GM19240 (cell line): ENCODE results near the gene HRH3.

ENCODE experiments used
- DNase-seq: peaks from one replicate; pipeline ENCODE4 v3.0.0; 2011; ENCODE audit warnings: low spot score; ENCODE audit not compliant: insufficient read length

The HRH3 gene

DNA sequence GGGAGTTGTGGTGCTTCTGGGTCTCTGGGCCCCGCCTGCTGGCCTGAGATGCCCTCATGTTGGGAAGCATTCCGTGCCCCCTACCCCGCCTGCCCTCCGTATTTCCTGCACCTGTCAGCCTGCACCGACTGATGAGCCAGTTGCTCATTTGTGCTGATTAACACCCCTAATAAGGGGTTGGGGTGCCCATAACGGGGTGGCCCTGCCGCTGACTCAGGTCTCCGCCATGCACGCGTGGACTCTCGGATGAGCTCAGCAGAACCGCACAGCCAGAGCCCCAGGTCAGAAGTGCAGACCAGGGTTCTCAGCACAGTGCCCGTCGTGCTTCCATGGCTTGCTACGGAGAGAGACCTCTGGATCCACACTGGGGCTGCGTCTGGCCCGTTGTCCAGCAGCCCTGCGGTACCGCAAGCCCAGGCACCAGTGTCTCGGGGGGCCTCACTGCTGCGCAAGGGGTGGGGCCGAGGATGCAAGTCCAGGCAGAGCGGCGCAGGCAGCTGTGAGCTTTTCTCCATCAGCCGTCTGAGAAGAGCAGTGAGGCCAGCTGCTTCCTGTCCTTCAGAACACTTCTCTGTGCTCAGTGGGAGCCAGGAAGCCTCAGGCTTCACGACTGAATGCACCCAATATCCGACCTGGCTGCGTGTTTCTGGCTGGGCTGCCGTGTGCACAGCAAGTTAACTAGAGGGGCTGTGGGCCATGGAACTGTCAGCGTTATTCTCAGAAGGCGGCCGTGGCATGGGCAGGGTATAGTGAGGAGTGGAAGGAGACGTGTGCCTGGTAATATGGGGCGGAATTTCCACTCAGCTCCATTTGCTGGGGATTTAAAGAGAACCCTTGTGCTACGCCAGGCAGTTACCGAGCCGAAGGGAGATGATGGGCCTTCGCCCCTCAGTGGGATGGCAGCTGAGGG, 18.6 kb downstream of the HRH3 start:
- DNase-seq = no peak

DNA sequence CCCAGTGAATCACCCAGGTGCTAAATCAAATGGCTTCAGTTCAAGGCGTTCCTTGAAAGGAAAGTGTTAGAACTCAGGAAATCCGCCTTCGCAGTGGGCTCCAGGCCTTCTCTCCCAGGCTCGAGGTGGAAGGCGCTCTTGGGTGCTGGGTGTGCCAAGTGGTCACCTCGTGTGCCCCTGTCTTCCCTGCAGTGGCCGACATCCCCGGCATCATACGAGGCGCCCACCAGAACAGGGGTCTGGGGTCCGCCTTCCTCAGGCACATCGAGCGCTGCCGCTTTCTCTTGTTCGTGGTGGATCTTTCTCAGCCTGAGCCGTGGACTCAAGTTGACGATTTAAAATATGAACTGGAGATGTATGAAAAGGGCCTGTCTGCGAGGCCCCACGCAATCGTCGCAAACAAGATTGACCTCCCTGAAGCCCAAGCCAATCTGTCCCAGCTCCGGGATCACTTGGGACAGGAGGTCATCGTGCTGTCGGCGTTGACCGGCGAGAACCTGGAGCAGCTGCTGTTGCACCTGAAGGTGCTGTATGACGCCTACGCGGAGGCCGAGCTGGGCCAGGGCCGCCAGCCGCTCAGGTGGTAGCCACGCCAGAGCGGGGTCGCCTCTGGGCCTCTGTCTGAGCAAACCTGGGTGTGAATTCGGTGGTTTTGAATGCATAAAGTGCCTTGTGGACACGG, 19.4 kb downstream of the HRH3 start:
- DNase-seq = no peak

DNA sequence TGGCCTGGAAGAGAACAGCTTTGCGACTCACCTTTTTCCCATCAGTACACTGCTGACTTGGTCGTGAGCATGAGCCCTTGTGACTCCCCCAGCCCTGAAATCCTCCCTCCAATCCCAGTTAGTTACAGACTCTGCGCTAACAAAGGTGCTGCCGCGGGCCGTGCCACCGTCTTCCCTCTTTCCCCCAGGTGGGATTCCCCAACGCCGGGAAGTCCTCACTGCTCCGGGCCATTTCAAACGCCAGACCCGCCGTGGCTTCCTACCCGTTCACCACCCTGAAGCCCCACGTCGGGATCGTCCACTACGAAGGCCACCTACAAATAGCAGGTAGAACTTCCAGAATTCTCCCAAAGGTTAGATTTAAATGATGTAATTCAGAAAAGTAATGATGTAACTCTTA, 21.1 kb downstream of the HRH3 start:
- no peak for DNase-seq

DNA sequence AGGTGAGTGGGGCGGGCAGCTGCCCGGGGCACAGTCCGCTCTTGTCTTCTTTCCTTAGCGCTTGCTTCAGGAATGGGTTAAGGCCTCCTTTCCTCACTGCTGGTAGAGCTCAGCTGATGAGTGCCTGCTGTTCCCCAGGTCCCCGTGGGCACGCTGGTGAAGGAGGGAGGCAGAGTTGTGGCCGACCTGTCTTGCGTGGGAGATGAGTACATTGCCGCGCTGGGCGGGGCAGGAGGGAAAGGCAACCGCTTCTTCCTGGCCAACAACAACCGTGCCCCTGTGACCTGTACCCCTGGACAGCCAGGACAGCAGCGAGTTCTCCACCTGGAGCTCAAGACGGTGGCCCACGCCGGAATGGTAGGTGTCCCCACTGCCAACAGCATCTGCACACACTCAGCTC, 21.6 kb downstream of the HRH3 start:
- DNase-seq = no peak

DNA sequence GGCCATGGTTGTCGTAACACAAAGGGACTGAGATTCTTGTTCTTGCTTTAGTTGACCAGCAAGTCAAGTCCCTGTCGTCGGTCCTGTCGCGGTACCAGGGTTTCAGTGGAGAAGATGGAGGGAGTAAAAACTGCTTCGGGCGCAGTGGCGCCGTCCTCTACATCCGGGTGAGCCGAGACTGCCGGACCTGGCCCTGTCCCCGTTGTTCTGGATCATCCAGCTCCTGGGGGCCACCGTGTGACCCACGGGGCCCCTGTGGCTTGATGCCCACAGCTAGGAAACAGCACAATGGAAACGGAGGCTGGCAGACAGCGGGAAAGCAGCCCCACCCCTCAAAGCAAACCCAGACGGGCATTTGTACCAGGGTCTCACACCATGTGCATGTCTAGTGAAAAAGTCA, 22.3 kb downstream of the HRH3 start:
- DNase-seq = no peak

DNA sequence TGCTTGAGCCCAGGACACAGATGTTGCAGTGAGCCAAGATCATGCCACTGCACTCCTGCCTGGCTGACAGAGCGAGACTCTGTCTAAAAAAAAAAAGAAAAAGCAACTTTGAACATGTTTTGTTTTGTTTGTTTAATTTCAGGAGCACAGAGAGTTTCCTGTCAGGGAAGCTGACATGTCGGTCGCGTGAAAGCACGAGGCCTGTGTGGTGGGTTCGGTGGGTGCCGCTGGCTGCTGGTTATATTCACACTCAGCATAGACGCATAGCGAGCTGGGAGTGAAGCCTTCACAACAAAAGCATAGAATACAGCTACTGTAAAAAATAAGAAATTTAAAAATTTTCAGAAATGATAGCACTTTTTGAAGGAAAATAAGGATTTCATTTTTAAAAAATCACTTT, 22.8 kb downstream of the HRH3 start:
- no peak for DNase-seq

DNA sequence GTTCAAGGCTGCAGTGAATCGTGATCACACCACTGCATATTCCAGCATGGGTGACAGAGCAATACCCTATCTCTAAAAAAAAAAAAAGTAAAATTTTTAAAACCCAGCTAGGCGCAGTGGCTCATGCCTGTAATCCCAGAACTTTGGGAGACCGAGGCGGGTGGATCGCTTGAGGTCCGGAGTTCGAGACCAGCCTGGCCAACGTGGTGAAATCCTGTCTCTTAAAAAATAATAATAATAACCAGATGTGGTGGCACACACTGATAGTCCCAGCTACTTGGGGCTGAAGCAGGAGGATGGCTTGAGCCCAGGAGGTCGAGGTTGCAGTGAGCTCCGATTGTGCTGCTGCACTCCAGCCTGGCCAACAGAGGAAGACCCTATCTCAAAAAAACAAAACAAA, 23.8 kb downstream of the HRH3 start:
- DNase-seq = no peak

DNA sequence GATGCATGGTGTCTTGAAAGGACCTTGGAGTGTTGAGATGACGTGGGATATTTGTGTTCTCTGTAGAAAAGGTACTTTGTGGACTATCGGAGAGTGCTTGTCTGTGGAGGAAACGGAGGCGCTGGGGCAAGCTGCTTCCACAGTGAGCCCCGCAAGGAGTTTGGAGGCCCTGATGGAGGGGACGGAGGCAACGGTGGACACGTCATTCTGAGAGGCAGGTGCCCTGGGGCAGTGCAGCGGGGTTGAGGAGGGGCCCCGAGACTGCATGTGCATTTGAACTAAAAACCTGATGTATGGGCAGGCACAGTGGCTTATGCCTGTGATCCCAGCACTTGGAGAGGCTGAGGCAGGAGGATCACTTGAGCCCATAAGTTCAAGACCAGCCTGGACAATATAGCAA, 24.3 kb downstream of the HRH3 start:
- DNase-seq = no peak

DNA sequence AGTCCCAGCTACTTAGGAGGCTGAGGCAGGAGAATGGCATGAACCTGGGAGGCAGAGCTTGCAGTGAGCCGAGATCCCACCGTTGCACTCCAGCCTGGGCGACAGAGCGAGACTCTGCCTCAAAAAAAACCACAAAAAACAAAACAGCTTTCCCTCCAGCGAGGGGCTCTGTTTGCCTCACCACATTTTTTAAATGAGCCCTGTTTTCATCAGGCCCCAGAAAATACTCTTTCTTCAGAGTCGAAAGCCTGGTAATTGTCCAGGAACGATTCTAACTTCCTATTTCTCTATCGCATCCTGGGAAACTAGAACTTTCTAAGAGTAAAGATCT, 25.0 kb downstream of the HRH3 start:
- DNase-seq = no peak

DNA sequence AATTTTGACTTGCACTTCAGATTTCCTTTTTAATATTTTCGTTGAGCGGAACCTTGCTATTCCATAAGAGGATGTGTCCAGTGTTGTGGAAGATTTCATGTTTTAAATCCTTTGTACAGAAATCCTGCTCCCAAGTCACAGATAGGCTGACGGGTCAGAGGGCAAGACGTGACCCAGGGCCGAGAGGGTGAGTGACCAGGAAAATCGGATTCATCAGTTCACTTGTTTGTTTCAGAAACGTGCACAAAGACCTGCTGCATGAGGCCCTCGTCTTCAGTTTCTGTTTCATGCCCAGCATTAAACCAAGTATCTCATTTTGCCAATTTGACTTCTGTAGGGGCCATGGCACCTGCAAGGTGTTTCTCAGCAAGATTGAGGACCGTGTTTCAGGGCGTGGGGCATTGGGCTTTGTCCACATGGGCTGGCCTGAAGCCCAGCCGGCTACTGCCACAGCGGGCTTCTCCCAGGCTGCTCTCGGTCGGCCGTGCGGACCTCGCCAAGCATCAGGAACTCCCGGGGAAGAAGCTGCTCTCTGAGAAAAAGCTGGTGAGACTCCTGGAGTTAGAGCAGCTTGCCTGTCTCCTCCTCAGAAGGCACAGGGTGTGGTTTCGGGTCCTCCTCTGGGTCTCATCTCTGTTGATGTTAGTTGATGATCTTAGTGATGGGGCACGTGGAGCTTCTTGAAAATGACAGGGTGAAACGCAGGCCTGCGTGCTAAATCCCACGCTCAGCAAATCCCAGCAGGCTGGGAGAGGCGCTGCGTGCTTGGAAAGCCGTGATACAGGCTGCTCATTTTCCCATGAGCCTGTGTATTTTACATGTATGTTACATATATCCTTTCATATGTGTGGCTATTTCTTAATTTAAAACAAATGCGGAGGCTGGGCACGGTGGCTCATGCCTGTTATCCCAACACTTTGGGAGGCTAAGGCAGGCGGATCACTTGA, 26.7 kb downstream of the HRH3 start:
- no peak for DNase-seq

DNA sequence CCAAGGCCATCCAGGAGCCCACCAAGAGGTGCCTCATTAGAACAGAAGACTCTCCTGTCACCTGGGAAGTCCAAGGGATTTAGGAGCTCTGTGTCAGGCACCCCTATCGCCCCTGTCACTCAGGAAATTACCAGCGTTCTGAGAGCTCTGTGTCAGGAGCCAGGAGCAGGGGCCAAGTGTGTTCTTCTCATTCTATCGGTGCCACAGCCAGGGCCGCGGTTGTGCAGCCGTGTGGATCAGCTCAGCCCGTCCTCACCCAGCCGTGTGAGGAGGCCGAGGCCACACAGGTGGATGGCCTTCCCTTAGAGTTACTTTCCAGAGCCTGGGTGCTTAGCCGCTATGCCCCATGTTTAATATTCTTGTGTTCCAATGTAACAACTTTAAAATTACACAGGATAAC, 27.4 kb downstream of the HRH3 start:
- no peak for DNase-seq

DNA sequence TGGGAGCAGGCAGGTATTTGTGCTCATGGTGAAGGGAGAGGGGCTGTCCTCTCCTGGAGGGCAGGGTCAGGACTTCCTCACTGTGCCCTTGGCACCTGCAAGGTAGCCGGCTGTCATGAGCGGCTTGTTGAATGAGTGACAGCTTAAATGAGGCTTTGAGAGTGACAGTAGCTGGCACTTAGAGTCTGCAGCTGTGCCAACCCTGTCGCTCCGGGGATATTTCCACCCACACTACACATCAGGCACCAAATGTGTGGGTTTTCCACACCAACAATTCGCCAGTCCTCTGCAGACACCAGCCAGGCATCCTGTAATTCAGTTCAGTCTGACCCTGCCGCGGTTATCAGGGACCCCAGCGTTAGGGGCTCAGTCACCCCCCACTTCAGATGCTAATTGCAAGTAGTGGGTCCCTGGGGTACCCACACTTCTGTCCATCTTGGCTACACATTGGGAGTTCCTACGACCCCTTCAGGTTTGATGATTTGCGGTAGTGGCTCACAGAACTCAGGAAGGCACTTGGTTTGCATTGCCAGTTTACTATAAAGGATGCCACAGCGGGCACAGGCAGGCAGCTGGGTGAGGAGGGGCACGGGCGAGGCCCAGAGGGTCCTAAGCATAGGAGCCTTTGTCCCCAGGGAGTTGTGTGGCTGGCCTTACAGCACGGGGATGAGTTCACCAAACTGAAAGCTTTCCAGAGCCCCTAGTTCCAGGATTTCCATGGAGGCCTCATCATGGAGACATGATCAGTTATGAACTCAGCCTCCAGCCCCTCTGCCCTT, 28.1 kb downstream of the HRH3 start:
- DNase-seq = no peak

DNA sequence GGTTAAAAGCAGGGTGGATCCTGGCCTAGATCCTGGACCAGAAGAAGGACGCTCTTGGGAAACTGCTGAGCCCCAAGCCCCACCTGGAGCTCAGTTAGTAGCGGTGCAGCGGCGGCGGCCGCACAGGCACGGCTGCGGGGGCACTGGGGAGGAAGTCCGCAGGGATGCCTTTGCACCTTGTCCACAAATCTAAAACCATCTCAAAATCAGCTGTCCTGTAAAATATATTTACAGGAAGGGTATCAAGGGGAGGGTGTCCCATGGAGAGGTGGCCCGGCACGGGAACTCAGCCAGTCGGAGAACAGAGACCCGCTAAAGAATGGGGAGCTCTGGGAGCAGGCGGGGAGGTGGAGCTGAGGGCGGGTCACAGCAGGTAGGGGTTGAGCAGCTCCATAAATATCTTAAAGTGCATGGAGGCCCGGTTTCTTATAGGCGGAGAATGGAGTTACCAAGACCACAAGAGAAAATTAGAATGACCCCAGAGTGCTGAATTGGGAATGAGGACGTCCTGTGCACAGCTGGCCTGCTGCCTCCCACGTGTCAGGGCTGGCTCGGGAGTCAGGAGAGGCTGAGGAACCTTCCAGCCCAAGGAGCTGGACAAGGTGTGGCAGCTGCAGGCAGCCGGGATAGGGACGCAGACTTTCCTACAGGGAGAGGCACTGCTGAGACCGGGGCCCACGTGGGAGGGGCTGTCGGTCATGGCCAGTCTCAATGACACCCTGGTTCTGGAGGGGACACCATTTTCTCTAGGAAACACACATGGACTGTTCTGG, 29.3 kb downstream of the HRH3 start:
- no peak for DNase-seq

DNA sequence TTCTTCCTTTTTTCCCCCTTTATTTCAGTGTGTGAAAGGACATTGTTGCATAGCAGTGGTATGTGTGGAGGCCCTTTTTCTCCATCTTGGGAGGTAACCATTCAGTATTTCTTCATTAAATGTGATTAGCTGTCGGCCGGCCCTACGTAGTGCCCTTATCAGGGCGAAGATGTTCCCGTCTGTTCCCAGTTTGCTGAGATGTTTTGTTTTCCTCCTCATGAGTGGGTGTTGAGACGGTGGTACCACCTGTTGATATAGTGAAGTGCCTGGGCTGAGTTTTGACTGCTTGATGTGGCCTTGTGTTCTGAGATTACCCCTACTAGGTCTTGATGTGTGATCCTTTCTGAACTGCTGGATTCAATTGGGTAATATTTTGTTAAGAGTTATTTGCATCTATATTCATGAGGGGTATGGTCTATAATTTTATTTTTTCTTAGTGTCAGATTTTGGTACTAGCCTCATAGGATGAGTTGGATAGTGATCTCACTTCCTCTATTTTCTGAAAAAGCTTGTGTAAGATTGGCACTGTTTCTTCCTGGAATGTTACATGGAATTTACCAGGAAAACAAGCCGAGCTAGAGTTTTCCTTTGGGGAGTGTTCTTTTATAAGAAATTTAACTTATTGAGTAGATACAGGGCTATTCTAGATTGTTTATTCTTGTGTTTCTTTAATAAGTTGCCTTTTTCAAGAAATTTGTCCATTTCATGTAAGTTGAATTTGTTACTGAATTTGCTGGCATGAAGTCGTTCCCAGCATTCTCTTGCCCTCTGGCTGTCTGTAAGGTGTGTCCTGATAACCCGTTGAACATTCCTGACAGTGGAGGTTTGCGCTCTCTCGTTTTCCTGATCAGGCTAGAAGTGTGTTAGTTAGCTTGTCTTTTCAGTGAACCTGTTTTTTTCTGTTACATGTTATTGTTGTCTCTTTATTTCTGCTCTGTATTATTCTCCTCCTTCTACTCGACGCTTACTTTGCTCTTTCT, 32.9 kb downstream of the HRH3 start:
- DNase-seq = no peak

DNA sequence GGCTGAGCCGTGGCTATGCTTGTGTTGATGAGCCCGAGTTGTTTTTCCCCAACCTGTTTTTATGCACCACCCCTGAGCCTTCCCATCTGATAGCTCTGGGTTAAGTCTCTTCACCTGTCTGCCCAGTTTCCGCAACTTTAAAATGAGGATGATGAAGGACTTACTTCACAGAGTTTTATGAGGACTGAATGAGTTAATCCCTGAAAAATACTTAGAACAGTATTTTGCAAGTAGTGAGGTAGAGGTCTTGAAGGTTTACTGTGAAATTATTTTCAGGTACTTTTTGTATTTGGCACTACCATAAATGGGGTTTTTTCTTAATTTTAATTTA, 34.0 kb downstream of the HRH3 start:
- no peak for DNase-seq

DNA sequence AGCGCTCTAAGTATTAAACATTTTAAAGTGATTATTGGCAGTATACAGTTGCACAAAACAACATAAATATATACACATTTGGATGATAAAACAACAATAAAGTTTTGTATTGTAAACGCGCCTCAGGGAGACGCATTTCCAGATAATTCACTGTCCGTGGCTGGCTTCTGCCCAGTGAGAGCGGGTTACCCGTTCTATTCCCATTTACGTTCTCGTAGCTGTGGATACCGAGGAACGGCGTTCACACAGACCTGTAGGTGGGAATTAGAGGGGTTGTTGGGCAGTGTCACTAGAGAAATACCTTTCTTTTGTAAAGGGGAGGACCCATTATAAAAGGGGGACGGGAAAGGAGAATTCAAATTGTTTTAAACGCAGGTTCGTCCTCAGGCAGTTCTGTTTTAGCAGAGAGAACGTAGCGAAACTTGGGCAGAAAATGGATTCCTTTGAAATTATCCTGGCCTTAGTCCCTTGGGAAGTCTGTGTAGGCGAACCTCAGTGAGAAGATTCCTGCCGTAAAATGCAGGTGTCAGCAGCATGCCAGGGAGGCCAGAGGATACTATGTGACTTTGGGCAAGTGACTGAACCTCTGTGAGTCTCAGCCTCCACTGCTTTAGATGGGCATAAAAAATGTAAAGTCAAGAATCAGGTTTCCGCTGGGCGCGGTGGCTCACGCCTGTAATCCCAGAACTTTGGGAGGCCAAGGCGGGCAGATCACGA, 36.5 kb downstream of the HRH3 start:
- DNase-seq = no peak

DNA sequence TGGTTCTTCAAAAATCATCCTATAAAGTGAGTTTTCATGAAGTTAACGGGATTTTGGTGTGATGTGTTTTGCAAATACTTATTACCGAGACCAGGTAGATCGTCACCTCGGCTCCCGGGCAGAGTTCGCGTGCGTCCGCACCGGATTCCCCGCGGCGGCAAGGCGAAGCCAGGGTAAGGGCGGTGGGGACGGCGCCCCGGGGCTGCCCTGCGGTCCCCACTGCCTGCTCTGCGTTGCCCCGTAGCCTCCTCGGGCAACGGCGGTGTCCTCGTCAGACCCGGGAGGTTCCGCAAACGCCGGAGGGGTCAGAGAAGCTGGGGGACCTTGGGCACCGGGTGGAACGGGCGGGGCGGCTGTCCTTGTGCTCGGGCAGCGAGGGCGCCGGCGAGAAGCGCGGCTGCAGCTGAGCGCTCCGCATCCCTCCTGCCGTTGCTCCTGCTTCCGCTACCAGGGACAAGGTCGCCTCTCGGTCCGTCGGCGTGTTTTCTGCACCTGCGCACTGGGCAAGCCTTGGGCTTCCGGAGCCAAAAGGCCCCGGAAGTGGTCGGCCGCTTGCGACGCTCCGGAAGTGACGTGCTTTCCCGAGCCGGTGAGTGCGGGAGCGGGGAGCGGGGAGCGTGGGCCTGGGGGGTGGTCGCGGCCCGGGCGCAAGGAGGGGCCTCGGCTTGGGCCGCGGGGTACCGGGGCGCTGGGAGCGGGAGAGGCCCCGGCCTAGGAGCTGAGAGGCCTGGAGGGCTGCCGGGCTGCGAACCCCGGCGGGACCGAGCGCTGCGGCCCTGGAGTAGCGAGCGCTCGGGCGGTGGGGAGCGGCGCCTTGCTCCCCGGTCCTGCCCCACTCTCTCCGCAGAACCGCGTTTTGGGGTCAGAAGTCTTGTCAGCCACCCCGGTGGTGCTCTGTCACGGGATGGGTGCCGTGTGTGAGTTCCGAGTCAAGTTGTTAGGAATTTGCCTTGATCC, 37.3 kb downstream of the HRH3 start, which contains the start of gene MTG2:
Gene MTG2 (plus strand): TSS at position 560 of the 957 bp plus-strand sequence. CDS start 10,393 bp downstream, outside the sequence.
- peak; percentile 100 for DNase-seq
